IPS DF 4.7 (cell line): ENCODE measurements around the gene DPP6.

Experiments
- DNase-seq: peaks from one replicate; pipeline ENCODE4 v3.0.0-alpha.2; 2013; ENCODE audit warnings: low spot score; ENCODE audit errors: extremely low read depth

The DPP6 gene

GRCh38 chr7:154332811-154333580, 280.8 kb downstream of the DPP6 start:
- DNase-seq: no peak

DNA sequence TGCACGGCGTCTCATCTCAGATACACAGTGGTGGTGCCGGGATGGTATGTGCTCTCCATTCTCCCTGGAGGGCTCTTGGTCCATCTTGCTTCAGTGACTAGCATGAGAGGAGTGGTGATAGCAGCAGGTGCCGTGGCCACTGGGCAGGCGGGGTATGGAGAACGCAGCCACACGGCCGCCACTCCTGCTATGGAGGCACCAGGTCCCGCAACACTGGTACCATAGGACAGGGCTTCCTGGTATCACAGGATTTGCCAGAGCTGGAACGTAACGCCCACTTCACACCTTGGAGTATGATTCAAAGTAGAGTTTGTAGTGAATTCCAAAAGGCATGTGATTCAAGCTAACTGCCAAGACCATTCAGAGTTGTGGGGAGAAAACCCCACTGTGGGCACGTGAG, 284.1 kb downstream of the DPP6 start:
- DNase-seq: no peak

- no peak for DNase-seq
These were observed 286.7 kb downstream of the DPP6 start for GRCh38 chr7:154338701-154339506.

GRCh38 chr7:154342971-154343633, 290.9 kb downstream of the DPP6 start:
- DNase-seq: no peak

DNA sequence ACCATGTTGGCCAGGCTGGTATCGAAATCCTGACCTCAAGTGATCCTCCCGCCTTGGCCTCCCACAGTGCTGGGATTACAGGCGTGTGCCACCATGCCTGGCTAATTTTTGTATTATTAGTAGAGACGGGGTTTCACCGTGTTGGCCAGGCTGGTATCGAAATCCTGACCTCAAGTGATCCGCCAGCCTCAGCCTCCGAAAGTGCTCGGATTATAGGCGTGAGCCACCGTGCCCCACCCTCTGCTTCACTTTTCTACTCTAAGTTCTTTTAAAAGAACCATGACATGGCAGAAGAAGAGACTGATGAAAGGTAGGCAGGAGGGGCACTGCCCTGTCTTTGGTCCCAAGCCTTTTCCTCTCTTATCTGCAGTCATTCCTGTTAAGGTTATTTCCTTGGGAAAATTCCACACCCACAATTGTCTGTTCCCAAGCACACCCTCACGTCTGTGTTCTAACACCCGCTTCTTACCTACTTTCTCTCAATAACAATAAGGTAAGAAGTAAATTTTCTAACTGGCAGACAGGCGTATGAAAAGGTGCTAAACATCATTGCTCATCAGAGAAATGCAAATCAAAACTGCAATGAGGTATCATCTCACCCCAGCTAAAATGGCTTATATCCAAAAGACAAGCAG, 291.7 kb downstream of the DPP6 start:
- no peak for DNase-seq

GRCh38 chr7:154345093-154345492, 292.9 kb downstream of the DPP6 start:
- no peak for DNase-seq

GRCh38 chr7:154347700-154348266, 295.6 kb downstream of the DPP6 start:
- DNase-seq: no peak

DNA sequence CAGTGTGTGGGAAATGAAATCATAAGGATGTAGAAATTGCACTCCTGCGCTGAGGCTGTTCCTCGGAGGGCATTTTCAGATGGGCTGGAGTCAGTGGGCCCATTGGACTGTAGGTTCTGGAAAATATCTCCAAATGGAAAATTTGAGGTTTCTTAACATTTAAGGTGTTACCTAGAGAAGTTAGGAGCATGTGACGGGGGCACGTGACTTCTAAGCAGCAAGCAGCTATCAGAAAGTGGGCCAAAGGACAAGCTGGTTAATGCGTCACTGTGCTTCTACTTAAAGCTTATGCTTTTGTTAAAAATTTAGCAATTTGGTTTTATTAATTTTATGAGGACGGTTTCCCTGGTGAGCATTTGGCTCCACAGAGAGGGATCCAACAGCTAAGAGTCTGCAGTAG, 298.7 kb downstream of the DPP6 start:
- DNase-seq: no peak

GRCh38 chr7:154353355-154353767, 301.2 kb downstream of the DPP6 start:
- no peak for DNase-seq

DNA sequence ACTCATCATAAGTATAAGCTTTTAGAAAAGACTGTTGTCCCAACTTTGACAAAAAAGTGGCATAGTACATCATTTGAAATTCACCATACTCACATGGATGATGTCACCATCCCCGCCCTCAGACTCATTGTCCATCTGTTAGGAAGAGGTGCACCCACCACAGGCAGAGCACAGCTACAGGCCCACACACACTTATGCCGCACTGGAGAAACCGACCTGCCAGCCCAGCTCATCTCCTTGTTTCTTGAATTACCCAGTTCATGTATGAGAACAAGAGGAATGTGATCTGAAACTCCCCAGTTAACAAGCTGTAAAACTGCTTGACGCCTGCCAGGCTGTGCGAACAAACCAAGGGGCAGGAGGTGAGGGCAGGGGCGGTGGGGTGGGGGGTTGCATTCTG, 312.0 kb downstream of the DPP6 start:
- DNase-seq: no peak

DNA sequence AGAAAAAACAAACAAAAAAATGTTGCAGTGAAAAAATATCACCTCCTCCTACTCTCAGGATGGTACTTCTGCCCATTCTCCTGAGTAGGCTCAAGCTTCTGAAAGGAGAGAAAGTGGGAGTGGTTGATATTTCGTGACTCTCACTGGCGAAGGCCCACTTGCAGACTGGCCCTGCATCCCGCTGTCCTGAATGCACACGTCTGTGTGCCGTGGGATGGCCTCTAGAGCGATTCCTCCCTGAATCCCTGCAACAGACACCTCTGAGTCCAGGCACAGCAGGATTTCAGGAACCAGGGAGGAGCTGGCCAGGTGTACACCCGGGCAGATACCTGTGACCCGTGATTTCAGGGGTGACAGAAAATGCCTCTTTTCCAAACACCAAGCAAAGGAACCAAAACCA, 319.2 kb downstream of the DPP6 start:
- DNase-seq: no peak

DNA sequence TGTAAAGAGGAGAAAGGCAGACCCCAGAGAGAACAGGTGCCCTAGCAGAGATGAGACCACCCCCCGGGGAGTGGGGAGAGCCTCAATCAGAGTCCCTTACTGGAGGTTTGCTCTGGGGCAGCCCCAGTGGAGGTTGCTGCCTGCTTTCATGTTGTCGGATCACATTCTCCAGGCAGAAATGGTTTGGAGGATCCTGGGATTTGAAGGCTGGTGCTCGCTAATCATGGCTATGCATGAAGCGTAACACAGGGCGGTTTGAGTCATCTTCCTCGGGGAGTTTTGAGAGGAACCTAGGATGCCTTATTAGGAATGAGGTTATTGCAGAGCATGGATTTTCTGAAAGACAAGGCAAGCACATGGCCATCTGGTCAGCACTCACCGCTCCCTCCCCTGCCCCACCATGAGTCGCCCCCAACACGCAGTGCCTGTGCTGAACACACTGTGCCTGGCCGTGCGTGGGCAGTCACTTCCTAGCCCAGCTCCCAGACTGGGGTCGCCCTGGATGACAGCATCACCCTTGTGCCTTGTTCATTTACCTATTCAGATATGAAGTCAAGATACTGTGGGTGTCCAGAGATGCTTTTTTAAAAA, 319.9 kb downstream of the DPP6 start:
- DNase-seq: no peak

DNA sequence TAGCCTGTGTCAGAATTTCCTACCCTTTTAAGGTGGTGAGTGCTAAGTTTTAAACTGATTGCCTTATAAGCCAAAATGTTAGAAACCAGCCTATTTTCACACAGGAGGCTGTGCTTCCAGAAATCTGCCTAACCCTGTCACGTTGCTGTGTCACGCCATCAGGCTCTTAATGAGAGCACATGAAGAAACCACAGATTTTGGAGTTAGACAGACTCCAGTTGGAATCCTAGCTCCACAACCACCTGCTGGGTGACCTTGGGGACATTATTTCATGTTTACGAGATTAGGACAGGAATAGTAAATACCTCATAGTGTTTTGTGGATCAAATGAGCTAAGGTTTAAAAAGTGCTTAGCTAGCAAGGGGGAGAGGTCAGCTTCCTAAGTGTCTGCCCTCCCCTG, 321.8 kb downstream of the DPP6 start:
- DNase-seq: no peak

- DNase-seq: no peak
These were observed 323.8 kb downstream of the DPP6 start for GRCh38 chr7:154375956-154376355.

DNA sequence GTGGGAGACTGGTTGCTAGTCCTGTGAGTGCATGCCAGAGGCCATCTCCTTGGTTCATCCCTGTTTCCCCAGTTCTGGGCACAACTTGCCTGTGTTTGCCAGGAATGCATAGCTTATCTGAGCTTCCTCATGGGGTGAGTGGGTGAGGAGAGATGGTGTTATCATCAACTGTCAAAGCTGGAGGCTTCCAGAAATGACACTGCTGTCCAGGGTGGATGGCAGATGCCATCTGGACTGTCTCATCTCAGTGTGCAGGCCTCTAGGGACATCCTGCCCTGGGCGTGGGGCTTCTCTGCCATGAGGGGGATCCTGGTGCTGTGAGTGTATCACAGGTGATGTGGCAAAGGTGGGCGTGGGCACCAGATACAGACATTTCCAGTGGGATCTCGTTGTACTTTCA, 328.6 kb downstream of the DPP6 start:
- no peak for DNase-seq

DNA sequence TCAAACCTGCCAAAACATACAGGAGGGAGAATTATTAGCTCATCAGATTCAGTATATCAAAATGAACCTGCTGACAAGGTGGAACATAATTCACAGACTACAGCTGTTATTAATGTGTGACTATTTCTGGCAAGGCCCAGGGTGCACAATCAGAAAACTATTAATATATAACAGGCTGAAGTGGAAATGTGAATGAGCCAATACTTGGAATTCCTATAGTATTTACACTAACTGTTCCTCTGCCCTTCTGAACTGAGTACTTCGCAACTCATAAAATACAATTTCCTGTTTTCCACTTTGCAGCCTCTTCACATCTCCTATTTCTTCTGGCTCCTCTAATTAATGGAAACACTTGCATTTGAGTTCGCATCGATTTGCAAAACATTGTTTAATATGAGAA, 330.8 kb downstream of the DPP6 start:
- no peak for DNase-seq

- DNase-seq: no peak
These were observed 333.0 kb downstream of the DPP6 start for GRCh38 chr7:154385214-154385613.

- no peak for DNase-seq
These were observed 335.1 kb downstream of the DPP6 start for GRCh38 chr7:154387252-154387651.

DNA sequence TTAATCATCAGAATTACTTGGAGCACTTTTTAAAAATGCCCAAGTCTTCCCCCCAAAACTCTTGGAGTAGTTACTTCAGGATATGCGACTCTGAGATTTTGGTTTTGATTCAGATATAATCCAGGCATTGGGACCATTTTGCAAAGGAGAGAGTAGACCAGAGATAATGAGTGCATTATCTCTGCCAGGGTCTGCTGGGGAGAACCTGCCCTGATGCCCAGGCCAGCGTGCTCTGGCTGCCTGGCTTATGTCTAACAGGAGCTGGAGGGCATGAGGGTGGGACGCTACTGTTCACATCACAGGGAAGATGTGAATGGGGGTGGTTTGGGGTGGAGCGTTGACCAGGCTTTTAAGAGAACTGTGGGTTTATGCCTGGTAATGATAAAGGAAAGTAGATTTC, 336.2 kb downstream of the DPP6 start:
- DNase-seq: no peak

DNA sequence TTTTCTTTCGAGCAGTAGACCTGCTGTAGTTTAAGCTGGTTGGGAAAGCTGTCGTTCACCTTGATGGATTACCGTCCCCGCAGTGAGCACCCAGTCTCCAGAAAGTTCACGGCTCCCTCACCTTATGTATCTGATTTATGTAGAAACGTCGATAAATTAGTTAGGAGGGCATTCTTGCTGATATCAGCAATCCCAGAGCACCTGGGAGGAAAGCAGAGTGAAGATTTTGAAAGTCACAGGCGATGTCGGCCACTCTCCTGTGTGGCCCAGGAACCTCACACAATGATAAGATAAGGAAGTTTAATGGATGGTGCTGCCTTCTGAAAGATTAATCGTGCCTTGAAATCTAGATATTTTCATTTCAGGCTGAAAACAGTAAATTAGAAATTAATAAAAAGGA, 336.8 kb downstream of the DPP6 start:
- DNase-seq: no peak

DNA sequence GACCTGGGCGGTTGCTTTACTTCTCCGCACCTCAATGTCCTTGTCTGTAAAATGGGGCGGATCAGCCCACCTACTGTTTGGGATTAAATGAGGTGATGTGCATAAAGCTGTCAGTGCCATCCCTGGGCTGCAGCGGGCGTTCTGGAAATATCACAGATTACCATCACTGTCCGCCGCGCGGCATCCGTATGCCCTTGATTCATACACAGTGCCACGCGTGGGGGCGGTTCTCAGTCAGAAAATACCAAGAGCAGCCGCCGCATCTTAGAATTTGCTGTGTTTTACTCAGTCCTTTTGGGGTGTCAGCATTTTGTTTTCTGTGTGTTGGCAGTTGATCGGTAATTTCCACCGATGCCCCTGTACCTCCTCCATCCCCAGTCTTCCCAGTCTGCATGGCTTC, 338.8 kb downstream of the DPP6 start:
- DNase-seq: no peak
